ENCODE data around the gene PSMA2. TPM values are rescaled to one million over a fixed set of nuclear protein-coding genes. Genes with fewer than 3 reads are reported as not detected.

PSMA2 gene
- polyA plus RNA-seq, 1 of the 3 experiments (the other 2 are of a cell fraction): 101 TPM

GRCh38 chr7:42914421-42915045 lies 17.4 kb downstream of the PSMA2 start (continued):
- no peak for TF ChIP-seq TAF1 (IDR thresholded peaks at IDR 0.05; ENCODE audit: borderline replicate concordance, low read depth, low read length)
- no peak for TF ChIP-seq RFX5 (IDR thresholded peaks at IDR 0.05; ENCODE audit: low read length)
- no peak for TF ChIP-seq GABPA (IDR thresholded peaks at IDR 0.05; ENCODE audit: low read depth)
- no peak for TF ChIP-seq EP300 (IDR thresholded peaks at IDR 0.05; ENCODE audit: borderline replicate concordance in 1 of 2, low read depth in 1 of 2, low read length in 1 of 2)
- no peak for TF ChIP-seq GATA2 (CRISPR knock-in tag; IDR thresholded peaks at IDR 0.05)
- TF ChIP-seq ELF1 (IDR thresholded peaks at IDR 0.05): no peak
- no peak for TF ChIP-seq PBX3 (IDR thresholded peaks at IDR 0.05)
- TF ChIP-seq MAX (IDR thresholded peaks at IDR 0.05; ENCODE audit: low read depth): no peak
- no peak for TF ChIP-seq MXI1 (IDR thresholded peaks at IDR 0.05; ENCODE audit: low read depth, low read length)
- no peak for TF ChIP-seq FOSL2 (IDR thresholded peaks at IDR 0.05; ENCODE audit: borderline replicate concordance, low read depth)

GRCh38 chr7:42914009-42914408 lies 18.0 kb downstream of the PSMA2 start:
- TF ChIP-seq TEAD4 (IDR thresholded peaks at IDR 0.05; ENCODE audit: borderline replicate concordance, insufficient read depth) (no peak), CHD2 (IDR thresholded peaks at IDR 0.05; ENCODE audit: low read length, partially characterized antibody) (no peak), TCF12 (IDR thresholded peaks at IDR 0.05) (no peak), RFX5 (IDR thresholded peaks at IDR 0.05; ENCODE audit: low read length) (no peak), ZBTB33 (IDR thresholded peaks at IDR 0.05; ENCODE audit: borderline replicate concordance, low read depth) (no peak), MEF2A (IDR thresholded peaks at IDR 0.05; ENCODE audit: borderline replicate concordance, low read depth) (no peak), NRF1 (IDR thresholded peaks at IDR 0.05; ENCODE audit: low read depth, low read length) (no peak), USF1 (IDR thresholded peaks at IDR 0.05; ENCODE audit: borderline replicate concordance, low read depth) (no peak), USF2 (IDR thresholded peaks at IDR 0.05; ENCODE audit: borderline replicate concordance, low read depth, low read length) (no peak), SMC3 (IDR thresholded peaks at IDR 0.05; ENCODE audit: low read depth, low read length) (no peak), GATA2 (CRISPR knock-in tag; IDR thresholded peaks at IDR 0.05) (no peak), RAD21 (IDR thresholded peaks at IDR 0.05; ENCODE audit: low read length) (no peak), CTCF (IDR thresholded peaks at IDR 0.05) (no peak), RXRA (IDR thresholded peaks at IDR 0.05; ENCODE audit: borderline replicate concordance, low read depth) (no peak)
- POLR2A ChIA-PET: no interaction called here
- Histone ChIP-seq H3K9me2 (no peaks in the 10 kb centered on the region), H3F3A (replicated peaks; ENCODE audit: insufficient read depth) (peaks cover 27% of the 10 kb centered on the region), H3K4me2 (no peak overlapping the region), H3K79me2 (ENCODE audit: insufficient read depth) (peaks cover 16% of the 10 kb centered on the region; the same call in 1 of the 2 replicates), H3K27ac (ENCODE audit: low read depth in 2 of 2, low read length in 1 of 2) (peak overlapping the region in 1 of 2 experiments; percentile 60; a peak in 1 of 4 replicates), H3K36me3 (replicated peaks in 1 of 2; ENCODE audit: control insufficient read depth in 1 of 2, insufficient read depth in 2 of 2, low read length in 1 of 2) (peaks cover 22 to 34% of the 10 kb centered on the region in 2 experiments), H3K9me3 (no peaks in the 10 kb centered on the region), H3K4me1 (ENCODE audit: control insufficient read depth in 1 of 2, insufficient read depth in 2 of 2, low read depth in 1 of 2, low read length in 1 of 2) (peaks cover 0 to 16% of the 10 kb centered on the region in 2 experiments; a peak in 2 of 4 replicates), H4K20me1 (ENCODE audit: insufficient read depth) (no peaks in the 10 kb centered on the region), H3K4me3 (ENCODE audit: low read depth in 2 of 2, low read length in 1 of 2) (no peak overlapping the region), H3K9ac (no peak overlapping the region), H2AFZ (ENCODE audit: low read depth) (no peak overlapping the region), H3K27me3 (ENCODE audit: insufficient read depth) (no peaks in the 10 kb centered on the region)
- DNase-seq: no peak
- 76% methylated on average over 6 of the region's 6 CpGs for WGBS (ENCODE audit: low lambda C conversion rate)
- CTCF ChIA-PET: interaction anchor here (0.8 to 2.6 kb wide), 2 partner anchors 18 to 27 kb away, joined by 4 to 7 read pairs; partner anchors contain the start of genes MRPL32 and PSMA2

All from SK-N-SH (cell line).